Astrocyte (in vitro differentiated cells and primary cell): ENCODE measurements around the gene P2RY6. TPM values are rescaled to one million over a fixed set of nuclear protein-coding genes. Genes with fewer than 3 reads are reported as not detected.

Source experiments
- DNase-seq: peaks from one replicate; pipeline ENCODE4 v3.0.0-alpha.2; 2010; ENCODE audit warnings: low read depth
- FAIRE-seq: peaks from 2 replicates; lab custom pipeline; 2011; peaks lifted over from hg19 to GRCh38; lab: Jason Lieb, UNC
- H2AFZ ChIP-seq: 2 replicates; pipeline ENCODE4 v1.6.0; 2012; ENCODE audit warnings: low read depth, low read length, inconsistent platforms
- H3K27ac ChIP-seq: 2 replicates; pipeline ENCODE4 v1.5.1; 2011; ENCODE audit warnings: low read depth, low read length, inconsistent platforms
- H3K27me3 ChIP-seq: 2 replicates; pipeline ENCODE4 v1.6.0; 2011; ENCODE audit warnings: low read length, inconsistent platforms; ENCODE audit not compliant: insufficient read depth
- H3K36me3 ChIP-seq: 2 replicates; pipeline ENCODE4 v1.5.1; 2011; ENCODE audit warnings: low read length, inconsistent platforms; ENCODE audit not compliant: insufficient read depth
- H3K4me1 ChIP-seq: 2 replicates; pipeline ENCODE4 v1.5.1; 2011; ENCODE audit warnings: low read length, inconsistent platforms; ENCODE audit not compliant: insufficient read depth
- H3K4me2 ChIP-seq: 2 replicates; pipeline ENCODE4 v1.6.0; 2012; ENCODE audit warnings: low read length, inconsistent platforms
- H3K4me3 ChIP-seq: 2 replicates; pipeline ENCODE4 v1.5.1; 2011; ENCODE audit warnings: low read depth, mild to moderate bottlenecking, low read length, inconsistent platforms; ENCODE audit not compliant: insufficient read depth
- H3K79me2 ChIP-seq: 2 replicates; pipeline ENCODE4 v1.6.0; 2012; ENCODE audit warnings: mild to moderate bottlenecking, low read length, inconsistent platforms; ENCODE audit not compliant: insufficient read depth
- H3K9ac ChIP-seq: 2 replicates; pipeline ENCODE4 v1.6.0; 2012; ENCODE audit warnings: mild to moderate bottlenecking, low read length, inconsistent platforms
- H3K9me3 ChIP-seq: 2 replicates; pipeline ENCODE4 v1.5.1; 2012; ENCODE audit warnings: low read depth, mild to moderate bottlenecking, low read length, inconsistent platforms; ENCODE audit not compliant: insufficient read depth
- H4K20me1 ChIP-seq: 2 replicates; pipeline ENCODE4 v1.6.0; 2012; ENCODE audit warnings: low read length, inconsistent platforms; ENCODE audit not compliant: insufficient read depth
- H3K27ac Mint-ChIP-seq: one replicate; pipeline ENCODE4 v1.8.0; 2021; ENCODE audit warnings: mild to moderate bottlenecking, mixed read lengths; ENCODE audit not compliant: unreplicated experiment
- H3K27me3 Mint-ChIP-seq: one replicate; pipeline ENCODE4 v1.8.0; 2021; ENCODE audit warnings: low read depth, mixed read lengths; ENCODE audit not compliant: unreplicated experiment
- H3K36me3 Mint-ChIP-seq: one replicate; pipeline ENCODE4 v1.8.0; 2021; ENCODE audit warnings: low read depth, mixed read lengths; ENCODE audit not compliant: unreplicated experiment
- H3K4me1 Mint-ChIP-seq: one replicate; pipeline ENCODE4 v1.8.0; 2021; ENCODE audit warnings: low read depth, mixed read lengths; ENCODE audit not compliant: unreplicated experiment
- H3K4me3 Mint-ChIP-seq: one replicate; pipeline ENCODE4 v1.8.0; 2021; ENCODE audit warnings: mild to moderate bottlenecking, moderate library complexity, mixed read lengths; ENCODE audit not compliant: unreplicated experiment
- H3K9me3 Mint-ChIP-seq: one replicate; pipeline ENCODE4 v1.8.0; 2021; ENCODE audit warnings: mild to moderate bottlenecking, mixed read lengths; ENCODE audit not compliant: unreplicated experiment
- EZH2 ChIP-seq: IDR thresholded peaks from 2 replicates; pipeline ENCODE4 v1.6.1; 2012; ENCODE audit warnings: mild to moderate bottlenecking, low read length, inconsistent platforms; ENCODE audit not compliant: insufficient read depth
- total RNA-seq: library from RNA; stranded (reverse); gene quantifications from 2 replicates; pipeline ENCODE4 v1.2.1, GENCODE V29; 2021
- TF ChIP-seq, protein P1 (sequence below): IDR thresholded peaks from 2 replicates; pipeline ENCODE4 v1.5.1; 2011; ENCODE audit warnings: low read depth, mild to moderate bottlenecking, inconsistent platforms, low read length, moderate library complexity; ENCODE audit not compliant: insufficient read depth

P2RY6 gene
- total RNA-seq, 1 donor from 2014 or later: 0.75 TPM

DNA sequence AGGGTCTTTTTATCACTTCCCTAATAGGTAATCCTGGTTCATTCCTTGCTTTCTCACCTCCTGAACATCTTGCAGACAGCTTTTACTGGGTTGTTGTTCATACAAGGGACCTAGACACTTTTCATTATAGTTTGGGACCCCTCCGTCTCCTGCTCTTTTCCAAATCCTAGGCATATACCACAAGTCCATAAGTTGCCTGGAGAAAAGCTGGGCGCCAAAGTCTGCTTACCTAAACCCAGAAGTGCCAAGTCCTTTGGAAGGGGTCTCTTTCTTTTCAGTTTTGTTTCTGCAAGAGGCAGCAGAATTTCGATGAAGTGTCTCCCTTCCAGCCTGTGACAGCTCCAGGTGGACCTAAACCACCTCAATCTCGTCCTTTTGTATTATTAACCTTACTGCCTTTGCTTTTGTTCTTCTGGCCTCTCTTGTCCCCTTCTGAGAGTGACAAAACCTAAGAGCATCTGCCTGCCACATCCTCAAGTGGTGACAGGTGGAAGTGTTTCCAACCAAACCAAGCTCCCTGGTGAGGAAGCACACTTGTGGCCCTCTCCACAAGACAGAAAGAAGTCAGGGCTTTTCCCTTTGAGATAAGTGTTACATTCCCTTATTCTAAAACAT is 19.5 kb upstream of the P2RY6 start:
- H3K27me3 ChIP-seq: no peaks in the 10 kb centered on the region
- FAIRE-seq (no peak), DNase-seq (no peak)
- Mint-ChIP-seq H3K4me1 (peaks cover 7% of the 10 kb centered on the region), H3K9me3 (no peaks in the 10 kb centered on the region), H3K27me3 (no peaks in the 10 kb centered on the region), H3K36me3 (no peaks in the 10 kb centered on the region), H3K4me3 (no peak overlapping the region), H3K27ac (no peak overlapping the region)
- H3K9ac ChIP-seq: no peak overlapping the region
- TF ChIP-seq, protein P1, sequence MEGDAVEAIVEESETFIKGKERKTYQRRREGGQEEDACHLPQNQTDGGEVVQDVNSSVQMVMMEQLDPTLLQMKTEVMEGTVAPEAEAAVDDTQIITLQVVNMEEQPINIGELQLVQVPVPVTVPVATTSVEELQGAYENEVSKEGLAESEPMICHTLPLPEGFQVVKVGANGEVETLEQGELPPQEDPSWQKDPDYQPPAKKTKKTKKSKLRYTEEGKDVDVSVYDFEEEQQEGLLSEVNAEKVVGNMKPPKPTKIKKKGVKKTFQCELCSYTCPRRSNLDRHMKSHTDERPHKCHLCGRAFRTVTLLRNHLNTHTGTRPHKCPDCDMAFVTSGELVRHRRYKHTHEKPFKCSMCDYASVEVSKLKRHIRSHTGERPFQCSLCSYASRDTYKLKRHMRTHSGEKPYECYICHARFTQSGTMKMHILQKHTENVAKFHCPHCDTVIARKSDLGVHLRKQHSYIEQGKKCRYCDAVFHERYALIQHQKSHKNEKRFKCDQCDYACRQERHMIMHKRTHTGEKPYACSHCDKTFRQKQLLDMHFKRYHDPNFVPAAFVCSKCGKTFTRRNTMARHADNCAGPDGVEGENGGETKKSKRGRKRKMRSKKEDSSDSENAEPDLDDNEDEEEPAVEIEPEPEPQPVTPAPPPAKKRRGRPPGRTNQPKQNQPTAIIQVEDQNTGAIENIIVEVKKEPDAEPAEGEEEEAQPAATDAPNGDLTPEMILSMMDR: peak; percentile 3
- no peak for TF ChIP-seq EZH2
- H3K27ac ChIP-seq: no peak overlapping the region
- H3K79me2 ChIP-seq: no peaks in the 10 kb centered on the region
- no peak overlapping the region for H3K4me2 ChIP-seq
- peaks cover 10% of the 10 kb centered on the region for H3K4me1 ChIP-seq
- no peaks in the 10 kb centered on the region for H3K9me3 ChIP-seq
- no peak overlapping the region for H3K4me3 ChIP-seq
- no peaks in the 10 kb centered on the region for H3K36me3 ChIP-seq
- no peaks in the 10 kb centered on the region for H4K20me1 ChIP-seq
- H2AFZ ChIP-seq: no peak overlapping the region

DNA sequence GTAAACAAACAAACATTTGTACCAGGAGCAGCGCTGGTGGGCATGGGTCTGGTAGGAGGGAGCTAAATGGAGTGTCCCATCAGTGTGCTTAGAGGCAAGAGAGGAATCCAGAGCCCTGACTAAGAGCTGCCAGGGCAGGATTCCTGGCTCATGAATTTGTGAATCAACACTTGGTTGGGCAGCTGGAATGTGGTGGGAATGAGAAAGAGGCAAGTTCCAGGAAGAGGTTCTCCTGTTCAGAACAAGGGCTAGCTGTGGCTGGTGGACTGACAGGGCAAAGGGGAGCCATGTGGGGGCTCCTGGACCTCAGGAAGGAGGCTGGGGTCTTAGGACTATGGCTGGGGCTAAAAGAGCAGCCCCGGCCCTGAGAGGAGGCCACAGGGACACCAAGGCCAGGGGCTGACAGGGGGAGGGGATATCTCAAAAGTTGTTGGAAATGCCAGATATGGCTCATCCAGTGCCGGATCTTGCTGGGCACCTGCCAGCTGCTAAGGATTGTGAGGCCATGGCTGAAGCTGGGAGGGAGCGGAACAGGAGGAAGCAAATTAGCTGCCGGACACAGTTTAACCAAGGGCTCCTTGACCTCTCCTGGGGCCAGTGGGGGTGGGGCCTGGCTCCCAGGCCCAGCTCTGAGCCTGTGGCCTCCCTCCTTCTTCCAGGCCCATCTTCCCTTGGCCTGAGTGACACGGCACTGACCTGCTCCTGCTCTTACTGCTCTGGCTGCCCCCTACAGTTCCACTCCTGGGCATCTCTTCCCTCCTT is 14.6 kb upstream of the P2RY6 start:
- Histone ChIP-seq H3K4me3 (no peak overlapping the region), H2AFZ (peak overlapping the region; percentile 57), H3K9ac (peak overlapping the region; percentile 68), H3K4me1 (peaks cover 19% of the 10 kb centered on the region), H3K27me3 (no peaks in the 10 kb centered on the region), H3K36me3 (no peaks in the 10 kb centered on the region), H3K9me3 (no peaks in the 10 kb centered on the region), H4K20me1 (no peaks in the 10 kb centered on the region), H3K4me2 (peak overlapping the region; percentile 75), H3K27ac (peak overlapping the region; percentile 94), H3K79me2 (no peaks in the 10 kb centered on the region)
- Mint-ChIP-seq H3K27me3 (peaks cover 1% of the 10 kb centered on the region), H3K4me3 (peak overlapping the region; percentile 69), H3K4me1 (peaks cover 11% of the 10 kb centered on the region), H3K36me3 (no peaks in the 10 kb centered on the region), H3K9me3 (no peaks in the 10 kb centered on the region), H3K27ac (peak overlapping the region; percentile 99)
- DNase-seq: peak; percentile 97
- peak; percentile 96 for FAIRE-seq
- TF ChIP-seq EZH2: no peak
- TF ChIP-seq, protein P1: no peak
